Small intestine (tissue), 7 donors: Measurements from ENCODE around the gene OLA1. TPM values are rescaled to one million over a fixed set of nuclear protein-coding genes. Genes with fewer than 3 reads are reported as not detected.

Source experiments
- DNase-seq, 2 donors: peaks; one replicate each; pipeline versions ENCODE4 v3.0.0 to v3.0.0-alpha.2; 2013
- FAIRE-seq: peaks from 2 replicates; lab custom pipeline; 2012; peaks lifted over from hg19 to GRCh38; lab: Jason Lieb, UNC
- H3K27ac ChIP-seq, 3 donors: one replicate each; pipeline ENCODE4 v1.5.1; 2013; ENCODE audit warnings: low read length in 2 of 3, mild to moderate bottlenecking in 2 of 3, control low read depth in 1 of 3, inconsistent platforms in 1 of 3, low read depth in 1 of 3, moderate library complexity in 1 of 3
- H3K27me3 ChIP-seq, 3 donors: one replicate each; pipeline ENCODE4 v1.6.1; 2013; ENCODE audit warnings: low read length in 3 of 3, inconsistent platforms in 1 of 3; ENCODE audit not compliant: control insufficient read depth in 3 of 3, insufficient read depth in 3 of 3
- H3K36me3 ChIP-seq, 3 donors: one replicate each; pipeline ENCODE4 v1.6.1; 2013; ENCODE audit warnings: low read length in 3 of 3, inconsistent platforms in 1 of 3, low read depth in 1 of 3, mild to moderate bottlenecking in 1 of 3, moderate library complexity in 1 of 3; ENCODE audit not compliant: control insufficient read depth in 3 of 3, insufficient read depth in 2 of 3
- H3K4me1 ChIP-seq, 3 donors: one replicate each; pipeline ENCODE4 v1.6.1; 2013; ENCODE audit warnings: low read length in 2 of 3, inconsistent platforms in 1 of 3, low read depth in 1 of 3, mild to moderate bottlenecking in 1 of 3, moderate library complexity in 1 of 3; ENCODE audit not compliant: control insufficient read depth in 3 of 3, insufficient read depth in 2 of 3
- H3K4me3 ChIP-seq, 3 donors: one replicate each; pipeline ENCODE4 v1.5.1; 2013; ENCODE audit warnings: low read length in 3 of 3, control low read depth in 1 of 3, inconsistent platforms in 1 of 3, low read depth in 1 of 3, mild to moderate bottlenecking in 1 of 3, moderate library complexity in 1 of 3
- H3K9me3 ChIP-seq, 2 donors: one replicate each; pipeline ENCODE4 v1.6.1; 2013; ENCODE audit warnings: low read depth in 1 of 2, low read length in 1 of 2; ENCODE audit not compliant: control insufficient read depth in 2 of 2, insufficient read depth in 1 of 2
- WGBS, 3 donors: extraction: QIAGEN DNeasy Blood & Tissue Kit; methylation state at CpG; one replicate each; pipeline ENCODE4 v1.1.7; 2013; 5-methylcytosine and 5-hydroxymethylcytosine counted together
- polyA plus RNA-seq, 4 donors: library from polyadenylated mRNA; stranded (reverse) in 3 of 4; unstranded in 1 of 4; fragments of 200-250 nt in 3 of 4; fragments of 120-200 nt in 1 of 4; gene quantifications; one replicate each; pipeline versions ENCODE4 v1.2.1 to v1.2.3, GENCODE V29; 2013
- donor health status: healthy with polysubstance abuse.
- donor health status: control.
- donor health status: control.
- donor health status: Bipolar disorder and iron deficiency.
- donor health status: healthy.

Gene OLA1
- polyA plus RNA-seq, 4 donors = 60.3 to 148 (median 92.0) TPM

GRCh38 chr2:174224125-174224524 lies 24.2 kb downstream of the OLA1 start:
- Histone ChIP-seq H3K9me3 (no peaks in the 10 kb centered on the region), H3K27ac (no peak overlapping the region), H3K27me3 (no peaks in the 10 kb centered on the region), H3K4me1 (peaks cover 0 to 3% (median 0%) of the 10 kb centered on the region in 3 donors), H3K4me3 (no peak overlapping the region), H3K36me3 (peaks cover 0 to 24% (median 3%) of the 10 kb centered on the region in 3 donors)
- 88 to 94% (median 93%) methylated on average over 5 of the region's 5 CpGs for WGBS, 3 donors
- DNase-seq (no peak), FAIRE-seq (no peak)

DNA sequence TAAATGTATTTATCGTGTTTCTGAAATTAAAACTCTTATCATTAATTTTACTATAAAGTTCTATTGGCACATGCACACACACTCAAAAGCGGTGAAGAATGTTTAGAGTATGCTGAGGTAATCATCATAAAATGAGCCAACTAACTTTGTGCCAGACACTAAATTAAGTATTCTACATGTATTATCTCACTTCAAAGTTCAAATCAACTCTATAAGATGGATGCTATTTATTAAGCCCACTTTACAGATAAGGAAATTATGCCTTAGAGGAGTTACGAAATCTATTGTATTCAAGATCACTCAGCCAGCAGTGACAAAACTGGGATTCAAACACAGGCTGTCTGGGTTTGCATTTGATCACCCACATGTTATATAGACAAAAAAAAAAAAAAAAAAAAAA lies 24.9 kb downstream of the OLA1 start:
- Histone ChIP-seq H3K36me3 (peaks cover 0 to 20% (median 3%) of the 10 kb centered on the region in 3 donors), H3K9me3 (no peaks in the 10 kb centered on the region), H3K4me3 (no peak overlapping the region), H3K4me1 (peaks cover 0 to 3% (median 0%) of the 10 kb centered on the region in 3 donors), H3K27ac (no peak overlapping the region), H3K27me3 (no peaks in the 10 kb centered on the region)
- 18 to 67% (median 42%) methylated on average over 3 of the region's 3 CpGs for WGBS, 3 donors
- FAIRE-seq (no peak), DNase-seq (peak; percentile 43 to 66)

DNA sequence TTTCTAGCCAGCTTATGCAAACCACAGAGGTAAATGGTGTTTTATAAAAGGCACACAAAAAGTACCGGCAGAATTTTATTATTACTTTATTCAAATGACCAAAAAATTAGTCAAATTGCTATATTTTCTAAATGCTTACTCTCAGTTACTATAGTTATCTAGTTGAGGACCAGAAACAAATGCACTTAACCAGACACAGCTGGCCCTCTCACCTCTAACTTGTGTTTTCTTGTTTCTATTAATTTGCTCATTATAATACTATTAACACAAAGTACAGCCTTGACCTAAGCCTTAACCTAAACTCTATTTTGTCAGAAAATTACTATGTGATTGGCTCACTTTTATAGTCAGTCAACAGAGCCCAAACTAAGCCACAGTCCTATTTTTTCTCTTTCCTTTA lies 26.2 kb downstream of the OLA1 start:
- Histone ChIP-seq H3K36me3 (peaks cover 0 to 20% (median 3%) of the 10 kb centered on the region in 3 donors), H3K4me1 (peaks cover 0 to 3% (median 0%) of the 10 kb centered on the region in 3 donors), H3K27me3 (no peaks in the 10 kb centered on the region), H3K27ac (no peak overlapping the region), H3K4me3 (no peak overlapping the region), H3K9me3 (no peaks in the 10 kb centered on the region)
- no peak for FAIRE-seq
- 90 to 100% (median 97%) methylated on average over 1 of the region's 1 CpG for WGBS, 3 donors
- DNase-seq = no peak

DNA sequence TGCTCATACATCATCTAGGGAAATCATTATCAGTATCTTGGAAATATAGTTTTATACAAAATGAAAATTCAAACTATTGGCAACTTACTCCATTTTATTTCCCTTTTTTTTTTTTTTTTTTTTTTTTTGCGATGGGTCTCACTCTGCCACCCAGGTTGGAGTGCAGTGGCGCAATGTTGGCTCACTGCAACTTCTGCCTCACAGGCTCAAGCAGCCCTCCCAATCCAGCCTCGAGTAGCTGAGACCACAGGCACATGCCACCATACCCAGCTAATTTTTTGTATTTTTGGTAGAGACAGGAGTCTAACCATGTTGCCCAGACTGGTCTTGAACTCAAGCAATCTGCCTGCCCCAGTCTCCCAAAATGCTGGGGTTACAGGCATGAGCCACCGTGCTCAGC lies 29.0 kb downstream of the OLA1 start:
- Histone ChIP-seq H3K9me3 (no peaks in the 10 kb centered on the region), H3K4me3 (no peak overlapping the region), H3K27ac (no peak overlapping the region), H3K27me3 (no peaks in the 10 kb centered on the region), H3K4me1 (peaks cover 0 to 3% (median 0%) of the 10 kb centered on the region in 3 donors), H3K36me3 (peaks cover 0 to 6% (median 3%) of the 10 kb centered on the region in 3 donors)
- 97 to 98% (median 98%) methylated on average over 4 of the region's 4 CpGs for WGBS, 3 donors
- no peak for DNase-seq
- FAIRE-seq = no peak

DNA sequence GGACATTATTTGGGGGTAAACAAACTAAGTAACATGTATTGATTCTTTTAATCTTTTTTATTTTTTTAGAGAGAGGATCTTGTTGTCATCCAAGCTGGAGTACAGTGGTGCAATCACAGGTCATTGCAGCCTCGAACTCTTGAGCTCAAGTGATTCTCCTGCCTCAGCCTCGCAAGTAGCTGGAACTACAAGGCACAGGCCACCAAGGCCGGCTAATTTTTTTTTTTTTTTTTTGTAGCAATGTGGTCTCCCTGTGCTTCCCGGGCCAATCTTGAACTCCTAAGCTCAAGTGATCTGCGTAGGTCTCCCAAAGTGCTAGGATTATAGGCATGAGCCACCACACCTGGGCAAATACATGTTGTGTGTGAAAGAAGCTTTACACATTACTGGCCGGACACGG lies 29.6 kb downstream of the OLA1 start:
- no peak for DNase-seq
- Histone ChIP-seq H3K4me3 (no peak overlapping the region), H3K4me1 (no peaks in the 10 kb centered on the region), H3K36me3 (peaks cover 0 to 3% (median 3%) of the 10 kb centered on the region in 3 donors), H3K9me3 (no peaks in the 10 kb centered on the region), H3K27ac (no peak overlapping the region), H3K27me3 (no peaks in the 10 kb centered on the region)
- 93 to 94% (median 94%) methylated on average over 7 of the region's 7 CpGs for WGBS, 3 donors
- no peak for FAIRE-seq

- Histone ChIP-seq H3K27me3 (no peaks in the 10 kb centered on the region), H3K36me3 (peaks cover 0 to 3% (median 3%) of the 10 kb centered on the region in 3 donors), H3K4me3 (no peak overlapping the region), H3K9me3 (no peaks in the 10 kb centered on the region), H3K27ac (no peak overlapping the region), H3K4me1 (no peaks in the 10 kb centered on the region)
- 61 to 80% (median 62%) methylated on average over 1 of the region's 1 CpG for WGBS, 3 donors
- DNase-seq (peak; percentile 14 to 58), FAIRE-seq (no peak)
Observed at GRCh38 chr2:174217869-174218268, 30.5 kb downstream of the OLA1 start.

- H3K36me3 ChIP-seq = no peaks in the 10 kb centered on the region
- H3K27me3 ChIP-seq = no peaks in the 10 kb centered on the region
- no peak overlapping the region for H3K4me3 ChIP-seq
- no peaks in the 10 kb centered on the region for H3K9me3 ChIP-seq
- no peak overlapping the region for H3K27ac ChIP-seq
- no peak for FAIRE-seq
- no peaks in the 10 kb centered on the region for H3K4me1 ChIP-seq
- no peak for DNase-seq
Observed at GRCh38 chr2:174211954-174212353, 36.4 kb downstream of the OLA1 start.

DNA sequence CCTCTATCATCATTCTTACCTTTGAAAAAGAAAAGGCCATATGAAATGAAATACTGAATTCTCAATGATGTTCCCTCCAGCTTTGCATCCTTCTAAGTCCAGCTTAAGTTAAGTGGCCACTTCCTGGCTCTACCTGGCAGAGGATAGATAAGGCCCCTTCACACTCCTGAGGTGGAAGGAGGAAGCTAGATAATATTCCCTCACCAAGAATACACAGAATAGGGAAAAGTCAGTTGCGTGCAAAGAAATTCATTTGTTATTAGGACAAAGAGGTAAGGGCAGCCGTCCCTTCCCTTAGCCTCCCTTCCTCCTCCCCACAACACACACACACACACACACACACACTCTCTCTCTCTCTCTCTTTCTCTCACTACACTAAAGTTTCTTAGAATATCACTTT lies 37.5 kb downstream of the OLA1 start:
- FAIRE-seq = no peak
- WGBS, 3 donors = 88 to 91% (median 88%) methylated on average over 2 of the region's 2 CpGs
- Histone ChIP-seq H3K9me3 (no peaks in the 10 kb centered on the region), H3K4me1 (no peaks in the 10 kb centered on the region), H3K36me3 (no peaks in the 10 kb centered on the region), H3K27ac (no peak overlapping the region), H3K4me3 (no peak overlapping the region), H3K27me3 (no peaks in the 10 kb centered on the region)
- DNase-seq = no peak

DNA sequence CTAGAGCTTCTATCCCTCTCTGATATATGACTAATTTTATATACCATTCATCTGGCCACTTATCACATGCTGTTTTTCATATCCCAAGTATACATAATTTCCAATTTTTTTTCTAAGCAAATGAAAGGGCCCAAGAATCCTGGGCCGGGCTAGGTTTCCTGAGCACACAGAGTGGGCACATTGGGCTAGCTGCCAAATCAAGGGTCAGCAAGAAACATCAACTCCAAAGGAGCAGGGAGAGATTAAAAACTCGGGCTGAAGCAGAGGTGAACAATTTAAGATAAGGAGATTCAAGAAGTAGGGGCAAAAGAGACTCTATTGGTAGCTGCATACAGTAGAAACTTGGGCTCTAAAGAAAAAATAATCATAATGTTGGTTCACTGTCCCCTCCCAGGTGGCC lies 39.0 kb downstream of the OLA1 start:
- no peak for DNase-seq

More for the DNA sequence above, 39.0 kb downstream of the OLA1 start:
- Histone ChIP-seq H3K4me1 (no peaks in the 10 kb centered on the region), H3K4me3 (no peak overlapping the region), H3K27ac (no peak overlapping the region), H3K36me3 (no peaks in the 10 kb centered on the region), H3K27me3 (no peaks in the 10 kb centered on the region), H3K9me3 (no peaks in the 10 kb centered on the region)
- 83 to 90% (median 84%) methylated on average over 2 of the region's 2 CpGs for WGBS, 3 donors
- no peak for FAIRE-seq
